ENCODE measurements around the gene HRAS.

GRCh38 chr11:518463-519202 lies 16.7 kb downstream of the HRAS start:
- TF ChIP-seq CTCF (IDR thresholded peaks at IDR 0.05) (peak; percentile 100), EZH2 (IDR thresholded peaks at IDR 0.05; ENCODE audit: borderline replicate concordance, insufficient read depth, low read depth, low read length, poor library complexity, severe bottlenecking) (no peak)

All from B cell (primary cell).